Adrenal gland (tissue), 12 donors: ENCODE data around the gene CCDC170. TPM values are rescaled to one million over a fixed set of nuclear protein-coding genes. Genes with fewer than 3 reads are reported as not detected.

Source experiments
- DNase-seq, 7 donors: peaks; one replicate each; pipeline ENCODE4 v3.0.0-alpha.2; 2019 to 2020
- H3K27ac ChIP-seq, 5 donors: fragments of 200-600 bp; sonication (generic) in 4 of 5; 1 replicate in 3 of 5; 2 replicates in 2 of 5; pipeline versions ENCODE4 v1.5.1 to v1.8.0; 2016 to 2020; ENCODE audit warnings: mild to moderate bottlenecking in 1 of 5
- H3K27me3 ChIP-seq: fragments of 200-600 bp; 2 replicates; pipeline ENCODE4 v1.8.0; 2021
- H3K36me3 ChIP-seq, 2 donors: fragments of 200-600 bp; replicated peaks in 1 of 2; 1 replicate in 1 of 2; 2 replicates in 1 of 2; pipeline versions ENCODE4 v1.5.1 to v1.8.0; 2018 to 2022
- H3K4me1 ChIP-seq, 2 donors: fragments of 200-600 bp; replicated peaks in 1 of 2; 1 replicate in 1 of 2; 2 replicates in 1 of 2; pipeline versions ENCODE4 v1.5.1 to v1.8.0; 2018 to 2021
- H3K4me3 ChIP-seq, 4 donors: fragments of 200-600 bp; sonication (generic) in 3 of 4; one replicate each; pipeline ENCODE4 v1.5.1; 2016 to 2018
- H3K9me3 ChIP-seq, 3 donors: fragments of 200-600 bp; sonication (generic) in 1 of 3; replicated peaks in 1 of 3; 1 replicate in 2 of 3; 2 replicates in 1 of 3; pipeline versions ENCODE4 v1.5.1 to v1.8.0; 2016 to 2021
- POLR2A ChIP-seq, 2 donors: fragments of 450-650 bp; IDR thresholded peaks; one replicate each; pipeline ENCODE4 v1.6.1; 2017; ENCODE audit warnings: antibody characterized with exemption in 2 of 2, mild to moderate bottlenecking in 2 of 2, moderate library complexity in 1 of 2
- WGBS, 4 donors: extraction: QIAGEN DNeasy Blood & Tissue Kit in 2 of 4; methylation state at CpG; one replicate each; pipeline versions ENCODE4 v1.1.5 to v1.1.7; 2013 to 2017; 5-methylcytosine and 5-hydroxymethylcytosine counted together
- intact Hi-C, 2 donors: fragments of 100-400 bp; cut with DNase I; formaldehyde crosslinking; loops; one replicate each; pipeline versions ENCODE4 v1.14.1 to v1.15.0; 2022 to 2023
- polyA plus RNA-seq, 3 donors: library from polyadenylated mRNA; stranded (reverse); fragments of 200-250 nt in 2 of 3; fragments of 350-450 nt in 1 of 3; fragmentation: Illumina TruSeq in 1 of 3; extraction: RNeasy Lipid Tissue Mini Kit (QIAGEN cat#74804) in 1 of 3; gene quantifications; one replicate each; pipeline ENCODE4 v1.2.3, GENCODE V29; 2013 to 2014
- total RNA-seq, 9 donors: library from RNA; depleted of rRNA in 4 of 9; stranded (reverse); fragments of >200 nt in 4 of 9; fragments of 120-200 nt in 1 of 9; fragmentation: NEBNext Ultra II Directional in 1 of 9; extraction: Animal tissue kit (Norgen Biotek cat#: 25700) in 1 of 9; gene quantifications; one replicate each; pipeline versions ENCODE4 v1.1.0 to v1.2.4, GENCODE V29; 2013 to 2023
- TF ChIP-seq, protein P1 (sequence below), 6 experiments: fragments of 450-650 bp in 4 of 6; fragments of 200-600 bp in 2 of 6; sonication (generic) in 1 of 6; IDR thresholded peaks; 1 replicate in 5 of 6; 2 replicates in 1 of 6; pipeline versions ENCODE4 v1.5.1 to v1.8.0; 2016 to 2021; ENCODE audit warnings: antibody characterized with exemption in 6 of 6, mild to moderate bottlenecking in 2 of 6, moderate library complexity in 1 of 6
- donor health status: healthy with polysubstance abuse.
- donor health status: Bipolar disorder and iron deficiency.
- donor health status: DM: yes; HTN: yes; CAD: no.
- donor health status: DM: no; HTN: no; CAD: no.
- donor health status: DM: no; HTN: no; CAD: no.
- donor health status: DM: yes; HTN: yes; CAD: no.

The CCDC170 gene
- total and polyA plus RNA-seq, 12 donors = 2.0 to 13.5 (median 6.1) TPM

DNA sequence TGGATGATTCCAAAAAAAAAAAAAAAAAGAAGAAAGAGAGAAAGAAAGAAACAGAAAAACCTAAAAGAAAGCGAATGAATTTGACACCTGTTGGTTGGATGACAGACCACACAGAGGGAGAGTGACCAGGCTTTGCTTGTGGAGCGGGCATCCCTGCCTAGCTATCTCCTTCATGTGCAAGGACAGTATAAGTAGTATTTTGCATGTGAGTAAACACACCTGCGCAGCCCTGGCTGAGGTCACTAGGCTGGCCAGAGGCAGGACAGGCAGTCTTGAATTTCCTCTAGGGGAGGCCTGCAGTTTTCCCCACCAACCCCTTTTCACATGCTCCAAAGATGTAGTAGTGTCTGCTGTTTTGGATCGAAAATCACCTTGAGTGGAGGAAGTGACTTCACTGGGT lies 126.4 kb downstream of the CCDC170 start:
- H3K4me1 ChIP-seq = no peaks in the 10 kb centered on the region
- no peaks in the 10 kb centered on the region for H3K36me3 ChIP-seq

GRCh38 chr6:151624071-151624470 lies 130.3 kb downstream of the CCDC170 start:
- 88 to 96% (median 91%) methylated on average over 2 of the region's 2 CpGs for WGBS, 4 donors
- no peak for DNase-seq
- no peak overlapping the region for H3K27ac ChIP-seq
- no peaks in the 10 kb centered on the region for H3K36me3 ChIP-seq
- no peaks in the 10 kb centered on the region for H3K27me3 ChIP-seq
- H3K4me3 ChIP-seq = no peak overlapping the region
- intact Hi-C loops = no loop called here
- H3K9me3 ChIP-seq = no peaks in the 10 kb centered on the region
- TF ChIP-seq, protein P1, sequence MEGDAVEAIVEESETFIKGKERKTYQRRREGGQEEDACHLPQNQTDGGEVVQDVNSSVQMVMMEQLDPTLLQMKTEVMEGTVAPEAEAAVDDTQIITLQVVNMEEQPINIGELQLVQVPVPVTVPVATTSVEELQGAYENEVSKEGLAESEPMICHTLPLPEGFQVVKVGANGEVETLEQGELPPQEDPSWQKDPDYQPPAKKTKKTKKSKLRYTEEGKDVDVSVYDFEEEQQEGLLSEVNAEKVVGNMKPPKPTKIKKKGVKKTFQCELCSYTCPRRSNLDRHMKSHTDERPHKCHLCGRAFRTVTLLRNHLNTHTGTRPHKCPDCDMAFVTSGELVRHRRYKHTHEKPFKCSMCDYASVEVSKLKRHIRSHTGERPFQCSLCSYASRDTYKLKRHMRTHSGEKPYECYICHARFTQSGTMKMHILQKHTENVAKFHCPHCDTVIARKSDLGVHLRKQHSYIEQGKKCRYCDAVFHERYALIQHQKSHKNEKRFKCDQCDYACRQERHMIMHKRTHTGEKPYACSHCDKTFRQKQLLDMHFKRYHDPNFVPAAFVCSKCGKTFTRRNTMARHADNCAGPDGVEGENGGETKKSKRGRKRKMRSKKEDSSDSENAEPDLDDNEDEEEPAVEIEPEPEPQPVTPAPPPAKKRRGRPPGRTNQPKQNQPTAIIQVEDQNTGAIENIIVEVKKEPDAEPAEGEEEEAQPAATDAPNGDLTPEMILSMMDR (IDR thresholded peaks at IDR 0.05) = no peak
- no peak for TF ChIP-seq POLR2A (IDR thresholded peaks at IDR 0.05)
- H3K4me1 ChIP-seq = no peaks in the 10 kb centered on the region

More for the DNA sequence above, 126.4 kb downstream of the CCDC170 start:
- WGBS, 4 donors = 85 to 95% (median 89%) methylated on average over 4 of the region's 4 CpGs
- intact Hi-C loops = no loop called here
- DNase-seq = no peak
- H3K4me3 ChIP-seq = no peak overlapping the region
- H3K27ac ChIP-seq = no peak overlapping the region
- no peak for TF ChIP-seq POLR2A (IDR thresholded peaks at IDR 0.05)
- TF ChIP-seq, protein P1 (IDR thresholded peaks at IDR 0.05) = no peak
- no peaks in the 10 kb centered on the region for H3K9me3 ChIP-seq
- H3K27me3 ChIP-seq = no peaks in the 10 kb centered on the region

- WGBS, 4 donors = 91 to 93% (median 93%) methylated on average over 5 of the region's 5 CpGs
- H3K4me3 ChIP-seq = no peak overlapping the region
- H3K36me3 ChIP-seq = no peaks in the 10 kb centered on the region
- DNase-seq = no peak
- no peak overlapping the region for H3K27ac ChIP-seq
- no peaks in the 10 kb centered on the region for H3K27me3 ChIP-seq
- intact Hi-C loops = no loop called here
- H3K9me3 ChIP-seq = no peaks in the 10 kb centered on the region
- no peak for TF ChIP-seq POLR2A (IDR thresholded peaks at IDR 0.05)
- TF ChIP-seq, protein P1 (IDR thresholded peaks at IDR 0.05) = no peak
- no peaks in the 10 kb centered on the region for H3K4me1 ChIP-seq
Observed at GRCh38 chr6:151624481-151624880, 130.7 kb downstream of the CCDC170 start.

- 84 to 94% (median 89%) methylated on average over 7 of the region's 7 CpGs for WGBS, 4 donors
- intact Hi-C loops = no loop called here
- H3K27me3 ChIP-seq = no peaks in the 10 kb centered on the region
- no peak overlapping the region for H3K27ac ChIP-seq
- H3K4me1 ChIP-seq = no peaks in the 10 kb centered on the region
- H3K36me3 ChIP-seq = no peaks in the 10 kb centered on the region
- H3K4me3 ChIP-seq = no peak overlapping the region
- DNase-seq = no peak
- no peak for TF ChIP-seq POLR2A (IDR thresholded peaks at IDR 0.05)
- TF ChIP-seq, protein P1 (IDR thresholded peaks at IDR 0.05) = no peak
- no peaks in the 10 kb centered on the region for H3K9me3 ChIP-seq
Observed at GRCh38 chr6:151624900-151625536, 131.2 kb downstream of the CCDC170 start.
